ENCODE results near the gene CACUL1.

DNA sequence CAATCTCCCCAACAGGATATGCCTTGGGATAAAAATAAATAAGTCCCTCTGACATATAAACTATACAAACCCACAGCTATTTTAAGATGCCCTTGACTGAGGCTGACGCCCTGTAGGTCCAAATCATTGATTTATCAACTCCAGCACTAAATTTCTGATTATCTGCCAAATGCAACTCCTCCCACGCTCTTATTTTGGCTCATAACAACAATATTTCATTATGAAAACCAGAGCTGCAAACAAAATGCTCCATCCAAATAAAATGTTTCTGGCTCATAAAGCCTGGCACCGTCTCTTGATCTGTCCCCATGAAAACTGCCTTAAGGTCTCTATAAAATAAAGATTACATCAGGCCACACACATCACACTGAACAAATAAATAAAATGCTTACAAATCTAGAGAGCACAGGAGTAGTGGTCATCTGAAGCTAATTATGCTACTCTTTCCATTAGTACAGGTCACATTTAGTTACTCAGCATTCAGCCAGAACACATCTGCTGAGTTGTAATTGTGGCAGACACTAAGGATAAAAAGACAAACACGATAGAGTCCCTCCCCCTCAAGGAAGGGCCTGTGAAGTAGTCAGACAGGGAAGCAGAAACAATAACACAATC is 28.8 kb downstream of the CACUL1 start:
- TF ChIP-seq, protein P1, sequence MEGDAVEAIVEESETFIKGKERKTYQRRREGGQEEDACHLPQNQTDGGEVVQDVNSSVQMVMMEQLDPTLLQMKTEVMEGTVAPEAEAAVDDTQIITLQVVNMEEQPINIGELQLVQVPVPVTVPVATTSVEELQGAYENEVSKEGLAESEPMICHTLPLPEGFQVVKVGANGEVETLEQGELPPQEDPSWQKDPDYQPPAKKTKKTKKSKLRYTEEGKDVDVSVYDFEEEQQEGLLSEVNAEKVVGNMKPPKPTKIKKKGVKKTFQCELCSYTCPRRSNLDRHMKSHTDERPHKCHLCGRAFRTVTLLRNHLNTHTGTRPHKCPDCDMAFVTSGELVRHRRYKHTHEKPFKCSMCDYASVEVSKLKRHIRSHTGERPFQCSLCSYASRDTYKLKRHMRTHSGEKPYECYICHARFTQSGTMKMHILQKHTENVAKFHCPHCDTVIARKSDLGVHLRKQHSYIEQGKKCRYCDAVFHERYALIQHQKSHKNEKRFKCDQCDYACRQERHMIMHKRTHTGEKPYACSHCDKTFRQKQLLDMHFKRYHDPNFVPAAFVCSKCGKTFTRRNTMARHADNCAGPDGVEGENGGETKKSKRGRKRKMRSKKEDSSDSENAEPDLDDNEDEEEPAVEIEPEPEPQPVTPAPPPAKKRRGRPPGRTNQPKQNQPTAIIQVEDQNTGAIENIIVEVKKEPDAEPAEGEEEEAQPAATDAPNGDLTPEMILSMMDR (IDR thresholded peaks at IDR 0.05): no peak
- TF ChIP-seq POLR2A (IDR thresholded peaks at IDR 0.05): no peak
- no peak for TF ChIP-seq EP300 (IDR thresholded peaks at IDR 0.05)
